GM19397 (cell line): ENCODE measurements around the gene STBD1.
"Not testable (repeated sequence)": the region's sequence is repeated elsewhere in the genome, so short reads cannot be mapped to it uniquely, and the experiment has no call there.

Experiments
- ATAC-seq: cut with Tn5 transposase; IDR thresholded peaks from one replicate; pipeline ENCODE4 v1.9.1; 2021; ENCODE audit warnings: mild to moderate bottlenecking, moderate library complexity; ENCODE audit not compliant: unreplicated experiment

The STBD1 gene

DNA sequence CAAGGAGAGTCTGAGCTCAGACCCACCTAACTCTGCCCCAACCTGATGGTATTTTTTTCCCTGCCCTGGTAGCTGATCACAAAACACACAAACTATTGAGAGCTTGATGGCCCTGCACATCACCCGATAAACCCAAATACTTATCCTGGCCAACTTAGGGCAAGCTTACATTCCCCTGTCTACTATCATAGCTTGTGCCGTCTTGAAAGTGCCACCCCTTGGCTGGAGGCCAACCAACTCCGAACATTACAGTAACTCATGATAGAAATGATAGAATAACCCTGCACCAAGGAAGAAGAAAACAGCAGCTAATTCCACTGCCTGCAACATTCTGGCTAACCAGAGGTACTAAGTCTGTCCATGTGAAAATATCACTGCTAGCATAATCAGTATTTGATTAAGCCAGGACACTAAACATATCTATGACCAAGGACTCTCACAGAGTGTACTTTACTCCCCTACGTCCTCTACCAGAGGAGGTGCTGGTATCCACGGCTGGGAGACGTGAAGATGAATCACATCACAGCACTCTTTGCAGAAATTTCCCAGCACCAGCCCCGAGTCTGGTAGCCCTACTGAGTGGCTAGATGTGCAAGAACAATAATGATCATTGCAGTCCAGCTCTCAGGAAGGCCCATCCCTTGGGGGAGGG, 8.9 kb downstream of the STBD1 start:
- no peak for ATAC-seq

- ATAC-seq, result no peak
These were observed 9.6 kb downstream of the STBD1 start for GRCh38 chr4:76316131-76316530.

DNA sequence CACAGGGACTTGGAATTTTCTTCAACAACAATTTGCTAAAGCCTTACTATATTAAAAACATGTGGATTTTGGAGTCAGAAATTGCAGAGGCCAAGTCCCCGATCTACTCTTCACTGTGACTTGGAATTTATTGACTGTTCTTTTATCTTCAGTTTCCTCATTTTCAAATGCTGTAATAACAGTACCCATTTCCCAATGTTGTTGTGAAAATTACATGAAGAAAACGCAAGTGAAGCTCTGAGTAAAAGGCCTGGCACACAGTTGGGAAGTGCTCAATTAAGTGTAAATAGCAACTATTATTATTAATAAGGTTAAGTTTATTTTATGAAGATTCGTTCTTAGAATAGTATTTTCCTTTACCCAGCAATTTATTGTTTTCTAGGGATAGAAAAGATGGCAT, 15.7 kb downstream of the STBD1 start:
- no peak for ATAC-seq

GRCh38 chr4:76325072-76325471, 18.5 kb downstream of the STBD1 start:
- ATAC-seq, result no peak

DNA sequence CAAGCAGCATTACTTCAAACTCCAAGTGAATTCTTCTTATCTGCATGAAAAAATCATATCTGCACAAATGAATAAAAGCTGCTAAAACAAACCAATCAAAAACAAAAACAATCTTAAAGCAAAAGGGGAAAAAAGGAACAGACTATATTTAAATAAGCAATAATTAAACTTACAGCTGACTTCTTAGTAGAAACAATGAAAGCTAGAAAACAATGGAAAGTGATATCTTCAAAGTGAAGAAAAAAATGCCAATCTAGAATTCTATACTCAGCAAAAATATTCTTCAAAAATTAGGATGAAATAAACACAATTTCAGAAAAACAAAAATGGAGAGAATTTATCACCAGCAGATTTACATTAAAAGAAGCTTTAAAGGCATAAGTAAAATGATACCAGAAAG, 20.0 kb downstream of the STBD1 start:
- ATAC-seq, result no peak

DNA sequence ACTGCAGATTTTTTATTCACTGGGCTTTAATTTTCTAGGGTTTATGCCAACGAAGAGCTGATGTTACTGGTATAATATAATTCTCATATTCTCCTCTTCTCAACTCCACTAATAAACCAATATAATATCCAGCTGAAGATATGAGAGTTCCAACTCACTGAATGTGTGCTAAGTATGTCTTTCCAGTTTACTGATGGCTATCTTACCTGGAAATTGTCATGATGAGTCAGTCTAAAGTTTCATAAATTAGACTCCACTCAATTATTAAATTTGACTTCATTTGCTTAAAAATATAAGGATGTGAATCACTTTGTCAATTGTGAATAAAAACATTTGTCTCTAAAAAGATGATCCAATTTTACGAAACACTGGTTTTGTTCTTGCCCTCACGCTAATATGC, 28.4 kb downstream of the STBD1 start:
- ATAC-seq, result no peak

GRCh38 chr4:76339364-76339763, 32.8 kb downstream of the STBD1 start:
- ATAC-seq, result no peak

DNA sequence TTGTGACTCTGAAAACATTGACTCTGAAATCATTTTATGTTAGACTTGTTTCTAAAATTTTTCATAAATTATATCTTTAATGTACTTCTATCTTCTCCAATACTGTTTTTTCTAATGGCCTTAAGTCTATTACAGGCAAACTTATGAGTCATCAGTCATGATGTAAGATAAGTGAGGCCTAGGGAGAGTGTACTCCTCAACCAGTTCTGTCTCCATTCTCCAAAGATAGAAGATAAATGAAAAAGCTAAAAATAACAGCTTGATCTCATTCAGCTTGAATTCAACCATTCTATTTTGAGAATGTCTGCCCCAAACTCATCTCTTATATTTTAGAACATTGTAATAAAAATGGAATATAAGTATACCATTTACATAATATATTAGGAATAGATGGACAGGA, 34.5 kb downstream of the STBD1 start:
- no peak for ATAC-seq

- no peak for ATAC-seq
These were observed 35.7 kb downstream of the STBD1 start for GRCh38 chr4:76342191-76342590.

- no peak for ATAC-seq
These were observed 36.3 kb downstream of the STBD1 start for GRCh38 chr4:76342803-76343202.

DNA sequence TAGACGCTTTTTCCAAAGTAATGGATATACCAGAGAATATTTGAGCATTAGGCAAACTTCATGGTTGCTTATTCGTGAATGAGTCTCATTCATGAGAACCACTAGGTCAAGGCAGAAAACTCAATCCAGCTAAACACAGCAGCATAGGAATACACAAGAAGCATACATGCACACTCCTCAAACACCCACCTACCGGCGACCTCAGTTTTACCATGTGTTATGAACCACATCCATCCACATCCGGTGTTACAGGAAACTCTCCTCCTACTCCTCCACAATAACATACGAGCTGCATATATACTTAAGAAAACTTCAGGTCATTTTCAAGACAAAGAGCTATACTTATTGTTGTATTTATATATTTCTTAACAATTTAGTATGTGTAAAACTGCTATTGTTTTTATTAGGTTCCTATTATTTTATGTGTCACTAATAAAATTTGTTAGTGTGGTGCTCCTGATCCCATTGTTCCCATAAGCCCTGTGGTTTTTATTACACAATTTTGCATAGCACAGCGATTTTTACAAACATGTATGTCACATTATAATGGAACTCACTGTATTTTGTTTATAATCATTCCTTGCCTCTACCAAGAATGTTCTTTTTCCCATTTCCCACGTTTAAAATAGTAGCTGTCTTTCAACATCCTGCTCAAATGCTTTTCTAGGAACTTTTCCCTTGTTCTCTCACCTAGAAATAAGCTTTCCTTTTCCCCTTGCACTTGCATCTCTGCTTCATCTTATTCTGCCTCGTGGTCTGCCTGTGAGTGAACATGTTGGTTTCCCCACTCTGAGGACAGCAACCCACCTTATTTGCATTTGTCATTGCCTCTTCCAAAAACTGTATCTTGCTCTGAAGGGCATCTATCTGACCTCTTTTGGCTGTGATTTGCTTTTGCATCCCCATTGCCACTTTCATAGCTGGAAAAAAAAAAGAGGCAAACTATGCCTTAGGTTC, 48.3 kb downstream of the STBD1 start:
- ATAC-seq, result no peak

GRCh38 chr4:76357981-76358380, 51.4 kb downstream of the STBD1 start:
- ATAC-seq, result no peak

DNA sequence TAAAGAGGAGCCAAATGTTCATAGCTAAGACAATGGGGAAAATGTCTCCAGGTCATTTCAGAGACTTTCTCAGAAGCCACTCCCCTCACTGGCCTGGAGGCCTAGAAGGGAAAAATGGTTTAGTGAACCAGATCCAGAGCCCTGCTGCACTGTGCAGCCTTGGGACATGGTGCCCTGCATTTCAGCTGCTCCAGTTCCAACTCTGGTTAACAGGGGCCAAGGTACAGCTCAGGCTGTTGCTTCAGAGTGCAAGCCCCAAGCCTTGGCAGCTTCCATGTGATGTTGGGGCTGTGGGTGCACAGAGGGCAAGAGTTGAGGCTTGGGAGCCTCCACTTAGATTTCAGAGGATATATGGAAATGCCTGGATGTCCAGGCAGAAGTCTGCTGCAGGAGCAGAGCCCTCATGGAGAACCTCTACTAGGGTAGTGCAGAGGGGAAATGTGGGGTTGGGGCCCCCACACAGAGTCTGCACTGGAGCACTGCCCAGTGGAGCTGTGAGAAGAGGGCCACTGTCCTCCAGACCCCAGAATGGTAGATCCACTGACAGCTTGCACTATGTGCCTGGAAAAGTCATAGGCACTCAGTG, 53.4 kb downstream of the STBD1 start:
- not testable (repeated sequence) for ATAC-seq
